KOPT-K1 (cell line): ENCODE measurements around the gene HOXA5.

Source experiments
- H3K27ac ChIP-seq: fragments of 200-600 bp; sonication (generic); 2 replicates; pipeline ENCODE4 v1.5.1; 2016; ENCODE audit warnings: antibody characterized with exemption, mild to moderate bottlenecking, low read depth, low read length; ENCODE audit not compliant: poor library complexity, severe bottlenecking
- H3K36me3 ChIP-seq: fragments of 200-600 bp; sonication (generic); 2 replicates; pipeline ENCODE4 v1.5.1; 2017; ENCODE audit warnings: antibody characterized with exemption, mild to moderate bottlenecking, low read length, moderate library complexity; ENCODE audit not compliant: insufficient read depth
- H3K9me3 ChIP-seq: fragments of 200-600 bp; sonication (generic); 2 replicates; pipeline ENCODE4 v1.5.1; 2017; ENCODE audit warnings: antibody characterized with exemption, low read length, mild to moderate bottlenecking; ENCODE audit not compliant: insufficient read depth, poor library complexity, severe bottlenecking

The HOXA5 gene

DNA sequence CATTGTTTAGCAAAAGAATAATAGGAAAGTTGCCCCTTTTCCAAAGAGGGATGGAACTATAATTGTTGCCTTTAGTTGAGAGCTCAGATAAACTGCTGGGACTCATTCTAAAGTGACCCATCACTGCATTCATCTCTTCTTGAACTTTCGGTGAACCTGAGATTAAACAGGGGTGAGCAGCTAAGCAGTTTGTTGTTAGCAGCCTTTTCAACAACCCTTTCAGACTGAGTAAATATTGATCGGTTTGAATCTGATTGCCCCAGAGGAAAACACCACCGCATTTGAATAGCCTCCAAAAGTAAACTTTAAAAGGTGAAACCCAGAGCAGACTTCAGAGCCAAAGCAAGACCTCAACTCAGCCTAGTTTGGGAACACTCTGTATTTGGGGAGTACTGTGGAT lies 52.4 kb downstream of the HOXA5 start:
- Histone ChIP-seq H3K27ac (no peak overlapping the region), H3K36me3 (no peaks in the 10 kb centered on the region)

More for the DNA sequence above, 52.4 kb downstream of the HOXA5 start:
- peaks cover 17% of the 10 kb centered on the region for H3K9me3 ChIP-seq
